PC-3 (cell line): ENCODE results near the gene NPAS2. TPM values are rescaled to one million over a fixed set of nuclear protein-coding genes. Genes with fewer than 3 reads are reported as not detected.
A peak's percentile ranks its signal among the peaks of the same experiment; 100 is the strongest.

ENCODE experiments used
- ATAC-seq: fragments of 200-7000 bp; cut with Tn5 transposase; 2 replicates; pipeline ENCODE4 v1.9.1; 2020; ENCODE audit warnings: mild to moderate bottlenecking, moderate library complexity
- BruUV-seq: library from RNA; stranded (reverse); fragments of 400-500 nt; replicated peaks from 2 replicates; lab custom pipeline; 2021; lab: Mats Ljungman, UMichigan
- CTCF ChIA-PET: fragments of 300-600 bp; sonication (Branson Sonifier 250); formaldehyde crosslinking; loops from one replicate; lab custom pipeline; 2022; ENCODE audit warnings: antibody characterized with exemption; lab: Charles Lee
- POLR2A ChIA-PET: fragments of 300-600 bp; sonication (Branson Sonifier 250); formaldehyde crosslinking; loops from one replicate; lab custom pipeline; 2022; ENCODE audit warnings: antibody characterized with exemption; ENCODE audit not compliant: unreplicated experiment; lab: Charles Lee
- DNase-seq: peaks from one replicate; pipeline ENCODE4 v3.0.0-alpha.2; 2015
- H2AFZ ChIP-seq: fragments of 300-600 bp; sonication (generic); 2 replicates; pipeline ENCODE4 v1.6.0; 2016; ENCODE audit warnings: antibody characterized with exemption, low read length
- H3F3A ChIP-seq: fragments of 300-600 bp; sonication (generic); one replicate; pipeline ENCODE4 v1.6.0; 2017; ENCODE audit warnings: antibody characterized with exemption, low read length, control low read depth, mild to moderate bottlenecking; ENCODE audit not compliant: unreplicated experiment
- H3K27ac ChIP-seq: fragments of 300-600 bp; sonication (generic); 2 replicates; pipeline ENCODE4 v1.5.1; 2016; ENCODE audit warnings: mild to moderate bottlenecking, low read length
- H3K27me3 ChIP-seq: fragments of 300-600 bp; sonication (generic); 2 replicates; pipeline ENCODE4 v1.6.1; 2016; ENCODE audit warnings: low read length, mixed read lengths
- H3K36me3 ChIP-seq: fragments of 300-600 bp; sonication (generic); 2 replicates; pipeline ENCODE4 v1.6.1; 2016; ENCODE audit warnings: low read depth, mixed run types, low read length, mixed read lengths
- H3K4me1 ChIP-seq: fragments of 300-600 bp; sonication (generic); 2 replicates; pipeline ENCODE4 v1.5.1; 2016; ENCODE audit warnings: low read length; ENCODE audit not compliant: insufficient read depth
- H3K4me2 ChIP-seq: fragments of 300-600 bp; sonication (generic); 2 replicates; pipeline ENCODE4 v1.6.0; 2016; ENCODE audit warnings: low read length
- H3K4me3 ChIP-seq: fragments of 300-600 bp; sonication (generic); 2 replicates; pipeline ENCODE4 v1.5.1; 2016; ENCODE audit warnings: mild to moderate bottlenecking, low read length, mixed read lengths
- H3K79me2 ChIP-seq: fragments of 300-600 bp; sonication (generic); 2 replicates; pipeline ENCODE4 v1.6.1; 2017; ENCODE audit warnings: low read length, mixed read lengths
- H3K9ac ChIP-seq: fragments of 300-600 bp; sonication (generic); 2 replicates; pipeline ENCODE4 v1.6.0; 2016; ENCODE audit warnings: mild to moderate bottlenecking, low read length
- H3K9me2 ChIP-seq: fragments of 300-600 bp; sonication (generic); replicated peaks from 2 replicates; pipeline ENCODE4 v1.6.1; 2016; ENCODE audit warnings: mixed run types, low read length, mixed read lengths
- H3K9me3 ChIP-seq: fragments of 300-600 bp; sonication (generic); 2 replicates; pipeline ENCODE4 v1.6.1; 2016; ENCODE audit warnings: low read length, mixed read lengths
- H4K20me1 ChIP-seq: fragments of 300-600 bp; sonication (generic); 2 replicates; pipeline ENCODE4 v1.6.1; 2016; ENCODE audit warnings: low read length, mixed read lengths
- EZH2 ChIP-seq: fragments of 300-600 bp; sonication (generic); IDR thresholded peaks from one replicate; pipeline ENCODE4 v1.6.1; 2017; ENCODE audit warnings: antibody characterized with exemption, mild to moderate bottlenecking, low read length; ENCODE audit not compliant: unreplicated experiment
- EZH2phosphoT487 ChIP-seq: fragments of 300-600 bp; sonication (generic); IDR thresholded peaks from 2 replicates; pipeline ENCODE4 v1.6.1; 2018; ENCODE audit warnings: mild to moderate bottlenecking, antibody characterized with exemption, low read length, borderline replicate concordance
- intact Hi-C: fragments of 100-400 bp; cut with micrococcal nuclease; formaldehyde crosslinking; loops from 2 replicates; pipeline ENCODE4 v1.9.0; 2023
- total RNA-seq: library from RNA; depleted of rRNA; stranded (reverse); fragments of >200 nt; gene quantifications from 2 replicates; pipeline ENCODE4 v1.2.3, GENCODE V29; 2014
- TF ChIP-seq, protein P1 (sequence below): fragments of 300-600 bp; sonication (generic); conservative IDR thresholded peaks from 2 replicates; pipeline ENCODE4 v1.5.1; 2017; ENCODE audit warnings: antibody characterized with exemption, low read depth, mild to moderate bottlenecking, low read length

Gene NPAS2
- total RNA-seq, 1 experiment from 2014 or later, result 55.4 TPM

DNA sequence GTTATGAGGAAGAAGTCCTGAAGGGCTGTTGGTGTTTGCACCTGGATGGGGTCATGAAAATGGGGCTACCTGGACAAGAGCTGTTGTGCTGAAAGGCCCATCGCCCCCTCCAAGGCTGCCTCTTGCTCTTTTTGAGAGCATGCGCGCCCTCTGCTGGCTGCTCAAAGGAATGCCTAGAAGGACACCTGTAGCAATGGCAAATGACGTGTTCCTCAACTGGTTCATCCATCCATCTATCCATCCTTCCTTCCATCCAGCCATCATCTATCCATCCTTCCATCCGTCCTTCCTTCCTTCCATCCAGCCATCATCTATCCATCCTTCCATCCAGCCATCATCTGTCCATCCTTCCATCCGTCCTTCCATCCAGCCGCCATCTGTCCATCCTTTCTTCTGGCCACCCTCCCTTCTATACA, 165.0 kb downstream of the NPAS2 start:
- TF ChIP-seq, protein P1, sequence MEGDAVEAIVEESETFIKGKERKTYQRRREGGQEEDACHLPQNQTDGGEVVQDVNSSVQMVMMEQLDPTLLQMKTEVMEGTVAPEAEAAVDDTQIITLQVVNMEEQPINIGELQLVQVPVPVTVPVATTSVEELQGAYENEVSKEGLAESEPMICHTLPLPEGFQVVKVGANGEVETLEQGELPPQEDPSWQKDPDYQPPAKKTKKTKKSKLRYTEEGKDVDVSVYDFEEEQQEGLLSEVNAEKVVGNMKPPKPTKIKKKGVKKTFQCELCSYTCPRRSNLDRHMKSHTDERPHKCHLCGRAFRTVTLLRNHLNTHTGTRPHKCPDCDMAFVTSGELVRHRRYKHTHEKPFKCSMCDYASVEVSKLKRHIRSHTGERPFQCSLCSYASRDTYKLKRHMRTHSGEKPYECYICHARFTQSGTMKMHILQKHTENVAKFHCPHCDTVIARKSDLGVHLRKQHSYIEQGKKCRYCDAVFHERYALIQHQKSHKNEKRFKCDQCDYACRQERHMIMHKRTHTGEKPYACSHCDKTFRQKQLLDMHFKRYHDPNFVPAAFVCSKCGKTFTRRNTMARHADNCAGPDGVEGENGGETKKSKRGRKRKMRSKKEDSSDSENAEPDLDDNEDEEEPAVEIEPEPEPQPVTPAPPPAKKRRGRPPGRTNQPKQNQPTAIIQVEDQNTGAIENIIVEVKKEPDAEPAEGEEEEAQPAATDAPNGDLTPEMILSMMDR, result peak; percentile 95
- TF ChIP-seq EZH2, result no peak
- ChIA-PET POLR2A (no interaction called here), CTCF (no interaction called here)
- peaks cover 8% of the 10 kb centered on the region; the same call in 1 of the 2 replicates for H4K20me1 ChIP-seq
- peaks cover 5% of the 10 kb centered on the region; the same call in 1 of the 2 replicates for H3K4me1 ChIP-seq
- H3K36me3 ChIP-seq, result peaks cover 38% of the 10 kb centered on the region
- H3K9me2 ChIP-seq, result no peaks in the 10 kb centered on the region
- intact Hi-C loops, result loop anchor here (1.0 to 2.0 kb wide), 2 partner anchors 255 to 378 kb away; no protein-coding TSS in a partner anchor
- H3F3A ChIP-seq, result no peaks in the 10 kb centered on the region
- no peak overlapping the region for H3K9ac ChIP-seq
- no peaks in the 10 kb centered on the region for H3K9me3 ChIP-seq
- peak; percentile 61 for ATAC-seq
- no peaks in the 10 kb centered on the region for H3K27me3 ChIP-seq
- BruUV-seq, result no TSS peak
- H3K4me3 ChIP-seq, result no peak overlapping the region
- DNase-seq, result peak; percentile 79
- H3K4me2 ChIP-seq, result no peak overlapping the region
- H3K27ac ChIP-seq, result no peak overlapping the region
- H3K79me2 ChIP-seq, result no peaks in the 10 kb centered on the region
- no peak overlapping the region for H2AFZ ChIP-seq

DNA sequence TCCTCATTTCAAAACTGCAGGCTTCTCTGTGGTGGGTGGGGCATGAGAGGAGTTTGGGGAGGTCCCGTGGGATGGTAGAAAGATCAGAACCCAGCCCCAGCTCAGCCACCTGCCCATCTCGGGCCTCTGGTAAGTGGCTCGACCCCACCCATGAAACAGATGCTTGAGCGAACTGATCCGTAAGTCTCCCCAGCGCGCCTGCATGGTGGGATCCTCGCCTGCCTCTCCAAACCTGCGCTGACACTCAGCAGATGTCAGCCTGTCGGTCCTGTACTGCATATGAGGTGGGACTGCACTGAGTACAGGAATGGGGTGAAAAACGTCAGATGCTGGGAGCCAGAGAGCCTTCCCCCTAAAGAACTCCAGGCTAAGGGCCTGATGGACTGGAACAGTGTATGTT, 166.2 kb downstream of the NPAS2 start:
- no peak for TF ChIP-seq EZH2phosphoT487
- TF ChIP-seq, protein P1, result no peak
- Histone ChIP-seq H3K9me2 (no peaks in the 10 kb centered on the region), H2AFZ (no peak overlapping the region), H3K27ac (no peak overlapping the region), H3K36me3 (peaks cover 45% of the 10 kb centered on the region), H3K4me1 (no peaks in the 10 kb centered on the region), H3K9ac (no peak overlapping the region), H3K9me3 (no peaks in the 10 kb centered on the region), H3K4me2 (no peak overlapping the region), H3F3A (no peaks in the 10 kb centered on the region), H3K4me3 (no peak overlapping the region), H4K20me1 (peaks cover 8% of the 10 kb centered on the region; the same call in 1 of the 2 replicates), H3K27me3 (no peaks in the 10 kb centered on the region), H3K79me2 (no peaks in the 10 kb centered on the region)
- ATAC-seq (no peak), DNase-seq (no peak)
- no TSS peak for BruUV-seq
- intact Hi-C loops, result no loop called here
- POLR2A ChIA-PET, result no interaction called here
- CTCF ChIA-PET, result no interaction called here

DNA sequence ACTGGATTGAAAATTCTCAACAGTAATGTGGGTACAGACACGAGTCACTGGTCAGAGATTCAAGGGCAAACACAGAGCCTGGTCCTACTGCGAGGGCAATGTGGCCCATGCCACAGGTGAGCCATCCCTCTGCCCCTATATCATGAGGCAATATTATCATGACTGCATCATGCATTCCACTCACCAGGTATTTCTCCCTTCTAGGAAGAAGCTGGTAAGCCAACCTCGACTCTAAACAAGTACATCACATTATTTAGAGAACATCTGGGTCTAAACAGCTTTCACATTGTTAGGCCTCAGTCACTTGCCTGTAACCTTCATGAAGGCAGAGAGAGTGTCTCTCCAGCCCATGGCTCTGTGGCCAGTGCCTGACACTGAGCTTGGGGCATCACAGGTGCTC, 167.6 kb downstream of the NPAS2 start:
- TF ChIP-seq, protein P1, result no peak
- TF ChIP-seq EZH2 (no peak), EZH2phosphoT487 (no peak)
- Histone ChIP-seq H4K20me1 (peaks cover 8% of the 10 kb centered on the region; the same call in 1 of the 2 replicates), H3K4me2 (no peak overlapping the region), H3K9me2 (no peaks in the 10 kb centered on the region), H3K27me3 (no peaks in the 10 kb centered on the region), H3K4me1 (no peaks in the 10 kb centered on the region), H3K36me3 (peaks cover 46% of the 10 kb centered on the region), H3K79me2 (no peaks in the 10 kb centered on the region), H3K27ac (no peak overlapping the region), H3K4me3 (no peak overlapping the region), H3F3A (no peaks in the 10 kb centered on the region), H2AFZ (no peak overlapping the region), H3K9me3 (no peaks in the 10 kb centered on the region), H3K9ac (no peak overlapping the region)
- CTCF ChIA-PET, result no interaction called here
- no peak for DNase-seq
- no TSS peak for BruUV-seq
- POLR2A ChIA-PET, result no interaction called here
- intact Hi-C loops, result no loop called here
- no peak for ATAC-seq
